ENCODE data around the gene ZC3HAV1.
"Not testable (repeated sequence)": the region's sequence is repeated elsewhere in the genome, so short reads cannot be mapped to it uniquely, and the experiment has no call there.

The ZC3HAV1 gene

GRCh38 chr7:139081584-139081983 is 27.9 kb downstream of the ZC3HAV1 start:
- DNase-seq: no peak

GRCh38 chr7:139080905-139081304 is 28.6 kb downstream of the ZC3HAV1 start:
- DNase-seq: no peak

- no peak for DNase-seq
Measured at GRCh38 chr7:139079861-139080260, 29.7 kb downstream of the ZC3HAV1 start.

- DNase-seq: no peak
Measured at GRCh38 chr7:139078911-139079310, 30.6 kb downstream of the ZC3HAV1 start.

- no peak for DNase-seq
Measured at GRCh38 chr7:139078399-139078798, 31.1 kb downstream of the ZC3HAV1 start.

- not testable (repeated sequence) for DNase-seq
Measured at GRCh38 chr7:139077706-139078105, 31.8 kb downstream of the ZC3HAV1 start.

GRCh38 chr7:139075871-139076686 is 33.4 kb downstream of the ZC3HAV1 start:
- DNase-seq: no peak

GRCh38 chr7:139075031-139075652 is 34.4 kb downstream of the ZC3HAV1 start:
- DNase-seq: peak; percentile 55

GRCh38 chr7:139072796-139073195 is 36.7 kb downstream of the ZC3HAV1 start:
- DNase-seq: no peak

- DNase-seq: no peak
Measured at GRCh38 chr7:139071680-139072079, 37.8 kb downstream of the ZC3HAV1 start.

GRCh38 chr7:139068544-139069399 is 40.7 kb downstream of the ZC3HAV1 start:
- DNase-seq: no peak

GRCh38 chr7:139066315-139066714 is 43.2 kb downstream of the ZC3HAV1 start:
- no peak for DNase-seq

GRCh38 chr7:139065323-139065722 is 44.2 kb downstream of the ZC3HAV1 start:
- no peak for DNase-seq

GRCh38 chr7:139061416-139061815 is 48.1 kb downstream of the ZC3HAV1 start:
- DNase-seq: no peak

GRCh38 chr7:139060695-139061237 is 48.8 kb downstream of the ZC3HAV1 start:
- DNase-seq: no peak

GRCh38 chr7:139059905-139060304 is 49.6 kb downstream of the ZC3HAV1 start:
- no peak for DNase-seq

- no peak for DNase-seq
Measured at GRCh38 chr7:139058943-139059342, 50.6 kb downstream of the ZC3HAV1 start.

GRCh38 chr7:139055674-139056073 is 53.8 kb downstream of the ZC3HAV1 start:
- DNase-seq: no peak

- DNase-seq: not testable (repeated sequence)
Measured at GRCh38 chr7:139054656-139055055, 54.9 kb downstream of the ZC3HAV1 start.

- no peak for DNase-seq
Measured at GRCh38 chr7:139054101-139054500, 55.4 kb downstream of the ZC3HAV1 start.

GRCh38 chr7:139051655-139052054 is 57.9 kb downstream of the ZC3HAV1 start:
- no peak for DNase-seq

- DNase-seq: no peak
Measured at GRCh38 chr7:139049936-139050335, 59.6 kb downstream of the ZC3HAV1 start.

GRCh38 chr7:139049111-139049510 is 60.4 kb downstream of the ZC3HAV1 start:
- no peak for DNase-seq
